ENCODE results near the gene PPP4R4.

Gene PPP4R4

GRCh38 chr14:94138251-94138650, 35.9 kb upstream of the PPP4R4 start:
- DNase-seq (ENCODE audit: low read depth in 1 of 2, low spot score in 1 of 2), result no peak

GRCh38 chr14:94139006-94139405, 35.1 kb upstream of the PPP4R4 start:
- no peak overlapping the region for H3K4me3 ChIP-seq (replicated peaks; ENCODE audit: insufficient read depth, low read length)
- H3K27me3 ChIP-seq (ENCODE audit: insufficient read depth, poor library complexity, severe bottlenecking), result peaks cover 3% of the 10 kb centered on the region

More at GRCh38 chr14:94138251-94138650, 35.9 kb upstream of the PPP4R4 start:
- Histone ChIP-seq H3K27me3 (ENCODE audit: insufficient read depth, poor library complexity, severe bottlenecking) (peaks cover 3% of the 10 kb centered on the region), H3K4me3 (replicated peaks; ENCODE audit: insufficient read depth, low read length) (no peak overlapping the region), H3K27ac (replicated peaks) (no peak overlapping the region)
- TF ChIP-seq, protein P1, sequence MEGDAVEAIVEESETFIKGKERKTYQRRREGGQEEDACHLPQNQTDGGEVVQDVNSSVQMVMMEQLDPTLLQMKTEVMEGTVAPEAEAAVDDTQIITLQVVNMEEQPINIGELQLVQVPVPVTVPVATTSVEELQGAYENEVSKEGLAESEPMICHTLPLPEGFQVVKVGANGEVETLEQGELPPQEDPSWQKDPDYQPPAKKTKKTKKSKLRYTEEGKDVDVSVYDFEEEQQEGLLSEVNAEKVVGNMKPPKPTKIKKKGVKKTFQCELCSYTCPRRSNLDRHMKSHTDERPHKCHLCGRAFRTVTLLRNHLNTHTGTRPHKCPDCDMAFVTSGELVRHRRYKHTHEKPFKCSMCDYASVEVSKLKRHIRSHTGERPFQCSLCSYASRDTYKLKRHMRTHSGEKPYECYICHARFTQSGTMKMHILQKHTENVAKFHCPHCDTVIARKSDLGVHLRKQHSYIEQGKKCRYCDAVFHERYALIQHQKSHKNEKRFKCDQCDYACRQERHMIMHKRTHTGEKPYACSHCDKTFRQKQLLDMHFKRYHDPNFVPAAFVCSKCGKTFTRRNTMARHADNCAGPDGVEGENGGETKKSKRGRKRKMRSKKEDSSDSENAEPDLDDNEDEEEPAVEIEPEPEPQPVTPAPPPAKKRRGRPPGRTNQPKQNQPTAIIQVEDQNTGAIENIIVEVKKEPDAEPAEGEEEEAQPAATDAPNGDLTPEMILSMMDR (IDR thresholded peaks at IDR 0.05; ENCODE audit: insufficient read depth, low read length), result no peak
- TF ChIP-seq SPI1 (IDR thresholded peaks at IDR 0.05; ENCODE audit: borderline replicate concordance, low read depth) (no peak), GABPA (IDR thresholded peaks at IDR 0.05; ENCODE audit: low read depth) (no peak), REST (IDR thresholded peaks at IDR 0.05; ENCODE audit: insufficient replicate concordance, low read depth) (no peak), POLR2AphosphoS5 (IDR thresholded peaks at IDR 0.05; ENCODE audit: low read depth) (no peak)

DNA sequence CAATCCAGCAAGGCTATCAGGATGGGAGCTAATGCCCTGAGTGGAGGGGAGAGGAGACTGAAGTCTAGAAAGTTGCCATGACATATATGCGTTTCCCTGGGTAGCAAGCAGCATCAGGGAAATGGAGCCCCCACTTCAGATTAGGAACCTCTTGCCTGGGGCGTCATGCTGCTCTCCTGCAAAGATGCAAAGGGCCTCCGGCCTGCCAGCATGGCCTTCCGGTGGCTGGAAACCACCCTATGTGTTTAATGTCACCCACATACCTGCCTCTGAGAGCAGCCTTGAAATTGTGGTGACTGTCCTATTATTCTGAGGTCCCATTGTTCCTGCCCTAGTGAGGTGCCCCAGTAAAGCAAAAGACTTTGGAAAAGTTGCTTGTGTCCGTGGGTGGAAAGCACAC, 34.7 kb upstream of the PPP4R4 start:
- no peak for DNase-seq (ENCODE audit: low read depth in 1 of 2, low spot score in 1 of 2)
- no peak overlapping the region for H3K27ac ChIP-seq (replicated peaks)
- TF ChIP-seq, protein P1 (IDR thresholded peaks at IDR 0.05; ENCODE audit: insufficient read depth, low read length), result no peak
- TF ChIP-seq GABPA (IDR thresholded peaks at IDR 0.05; ENCODE audit: low read depth) (no peak), POLR2AphosphoS5 (IDR thresholded peaks at IDR 0.05; ENCODE audit: low read depth) (no peak)
- H3K27me3 ChIP-seq (ENCODE audit: insufficient read depth, poor library complexity, severe bottlenecking), result peaks cover 3% of the 10 kb centered on the region
- no peak overlapping the region for H3K4me3 ChIP-seq (replicated peaks; ENCODE audit: insufficient read depth, low read length)

More at GRCh38 chr14:94139006-94139405, 35.1 kb upstream of the PPP4R4 start:
- no peak for DNase-seq (ENCODE audit: low read depth in 1 of 2, low spot score in 1 of 2)
- TF ChIP-seq SPI1 (IDR thresholded peaks at IDR 0.05; ENCODE audit: borderline replicate concordance, low read depth) (no peak), REST (IDR thresholded peaks at IDR 0.05; ENCODE audit: insufficient replicate concordance, low read depth) (no peak), GABPA (IDR thresholded peaks at IDR 0.05; ENCODE audit: low read depth) (no peak), POLR2AphosphoS5 (IDR thresholded peaks at IDR 0.05; ENCODE audit: low read depth) (no peak)
- TF ChIP-seq, protein P1 (IDR thresholded peaks at IDR 0.05; ENCODE audit: insufficient read depth, low read length), result no peak
- H3K27ac ChIP-seq (replicated peaks), result no peak overlapping the region

DNA sequence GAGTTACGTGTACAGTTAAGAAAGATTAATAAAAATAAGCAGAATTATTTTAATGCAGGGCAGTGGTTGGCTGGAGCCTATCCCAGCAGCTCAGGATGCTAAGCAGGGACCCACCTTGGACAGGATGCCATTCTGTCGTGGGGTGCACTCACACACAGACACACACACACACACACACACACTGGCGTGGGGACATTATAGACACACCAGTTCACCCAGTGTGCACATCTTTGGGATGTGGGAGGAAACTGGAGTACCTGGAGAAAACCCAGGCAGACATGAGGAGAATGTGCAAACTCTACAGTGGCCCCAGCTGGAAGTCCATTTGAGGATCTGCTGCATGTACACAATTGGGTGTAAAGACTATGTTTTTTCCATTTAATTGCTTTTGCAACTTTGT, 31.9 kb upstream of the PPP4R4 start:
- Histone ChIP-seq H3K4me3 (replicated peaks; ENCODE audit: insufficient read depth, low read length) (no peak overlapping the region), H3K27ac (replicated peaks) (no peak overlapping the region), H3K27me3 (ENCODE audit: insufficient read depth, poor library complexity, severe bottlenecking) (no peaks in the 10 kb centered on the region)
- TF ChIP-seq SPI1 (IDR thresholded peaks at IDR 0.05; ENCODE audit: borderline replicate concordance, low read depth) (no peak), REST (IDR thresholded peaks at IDR 0.05; ENCODE audit: insufficient replicate concordance, low read depth) (no peak), GABPA (IDR thresholded peaks at IDR 0.05; ENCODE audit: low read depth) (no peak), POLR2AphosphoS5 (IDR thresholded peaks at IDR 0.05; ENCODE audit: low read depth) (no peak)
- TF ChIP-seq, protein P1 (IDR thresholded peaks at IDR 0.05; ENCODE audit: insufficient read depth, low read length), result no peak
- DNase-seq (ENCODE audit: low read depth in 1 of 2, low spot score in 1 of 2), result no peak

Data from HL-60 (cell line).